GM12878 (cell line): ENCODE data around the gene PPP1R2. TPM values are rescaled to one million over a fixed set of nuclear protein-coding genes. Genes with fewer than 3 reads are reported as not detected.

Experiments used
- ATAC-seq: fragments of 200-7000 bp; cut with Tn5 transposase; 3 replicates; pipeline ENCODE4 v1.9.1; 2020; ENCODE audit warnings: mild to moderate bottlenecking, moderate library complexity
- BruUV-seq: library from RNA; stranded (reverse); fragments of 400-500 nt; replicated peaks from 2 replicates; lab custom pipeline; 2021; lab: Mats Ljungman, UMichigan
- CTCF ChIA-PET: fragments of 300-600 bp; sonication (Branson Sonifier 250); formaldehyde crosslinking; extraction: SDS; loops from one replicate; lab custom pipeline; 2021; ENCODE audit warnings: inconsistent platforms; lab: Yijun Ruan, JAX
- POLR2A ChIA-PET: fragments of 350-600 bp; formaldehyde crosslinking; extraction: SDS; loops from one replicate; lab custom pipeline; 2021; ENCODE audit warnings: inconsistent platforms; lab: Charles Lee
- RAD21 ChIA-PET: fragments of 300-600 bp; sonication (Branson Sonifier 250); formaldehyde crosslinking; loops from one replicate; lab custom pipeline; 2023; ENCODE audit warnings: antibody characterized with exemption; ENCODE audit not compliant: unreplicated experiment; lab: Charles Lee
- SMC1A ChIA-PET: fragments of 300-600 bp; sonication (Branson Sonifier 250); formaldehyde crosslinking; loops from one replicate; lab custom pipeline; 2023; ENCODE audit not compliant: unreplicated experiment, uncharacterized antibody; lab: Charles Lee
- DNase-seq: peaks from one replicate; pipeline ENCODE4 v3.0.0-alpha.2; 2011; ENCODE audit warnings: low read depth, low spot score
- FAIRE-seq: peaks from 3 replicates; lab custom pipeline; 2011; peaks lifted over from hg19 to GRCh38; lab: Jason Lieb, UNC
- H2AFZ ChIP-seq: 2 replicates; pipeline ENCODE4 v1.6.0; 2011; ENCODE audit warnings: low read depth, low read length, control low read depth; ENCODE audit not compliant: control insufficient read depth
- H3K27ac ChIP-seq: 2 replicates; pipeline ENCODE4 v1.5.1; 2011; ENCODE audit warnings: control low read depth; ENCODE audit not compliant: control insufficient read depth, insufficient read depth
- H3K27me3 ChIP-seq, 2 experiments: replicated peaks in 1 of 2; 2 replicates each; pipeline versions ENCODE4 v1.6.0 to v1.6.1; 2011; ENCODE audit warnings: low read length in 1 of 2; ENCODE audit not compliant: control insufficient read depth in 2 of 2, insufficient read depth in 2 of 2
- H3K36me3 ChIP-seq, 2 experiments: 2 replicates each; pipeline ENCODE4 v1.5.1; 2011; ENCODE audit warnings: low read length in 1 of 2; ENCODE audit not compliant: control insufficient read depth in 2 of 2, insufficient read depth in 2 of 2
- H3K4me1 ChIP-seq: 2 replicates; pipeline ENCODE4 v1.6.1; 2011; ENCODE audit warnings: mild to moderate bottlenecking, low read length, moderate library complexity, mixed read lengths; ENCODE audit not compliant: control insufficient read depth, insufficient read depth
- H3K4me2 ChIP-seq: 2 replicates; pipeline ENCODE4 v1.6.0; 2011; ENCODE audit warnings: control low read depth; ENCODE audit not compliant: control insufficient read depth, insufficient read depth
- H3K4me3 ChIP-seq: fragments of 200-600 bp; sonication (generic); 2 replicates; pipeline ENCODE4 v1.5.1; 2016
- H3K79me2 ChIP-seq: 2 replicates; pipeline ENCODE4 v1.6.0; 2011; ENCODE audit warnings: low read length; ENCODE audit not compliant: control insufficient read depth, insufficient read depth
- H3K9ac ChIP-seq: 2 replicates; pipeline ENCODE4 v1.8.0; 2011; ENCODE audit warnings: low read length, control low read depth, mixed read lengths; ENCODE audit not compliant: control insufficient read depth, insufficient read depth
- H3K9me3 ChIP-seq: replicated peaks from 3 replicates; pipeline ENCODE4 v1.5.1; 2011; ENCODE audit warnings: mild to moderate bottlenecking, low read length; ENCODE audit not compliant: control insufficient read depth, insufficient read depth
- H4K20me1 ChIP-seq: 2 replicates; pipeline ENCODE4 v1.6.0; 2011; ENCODE audit not compliant: control insufficient read depth, insufficient read depth
- JUND ChIP-seq: IDR thresholded peaks from 2 replicates; pipeline ENCODE4 v1.6.1; 2012; ENCODE audit warnings: low read depth, mild to moderate bottlenecking, low read length, improper control_type of control experiment, moderate library complexity
- MXI1 ChIP-seq: fragments of 150-350 bp; IDR thresholded peaks from 2 replicates; pipeline ENCODE4 v1.6.1; 2011; ENCODE audit warnings: low read depth, mild to moderate bottlenecking, inconsistent platforms, low read length, improper control_type of control experiment
- RCOR1 ChIP-seq: conservative IDR thresholded peaks from 2 replicates; pipeline ENCODE4 v1.6.1; 2012; ENCODE audit warnings: low read depth, low read length, improper control_type of control experiment
- REST ChIP-seq: IDR thresholded peaks from 2 replicates; pipeline ENCODE4 v1.6.1; 2012; ENCODE audit warnings: mild to moderate bottlenecking, low read depth, low read length
- WGBS: methylation state at CpG from one replicate; pipeline ENCODE4 v1.1.6; 2016; ENCODE audit warnings: low lambda C conversion rate; ENCODE audit not compliant: insufficient replicate concordance, insufficient coverage; ENCODE audit errors: missing lambda C conversion rate; 5-methylcytosine and 5-hydroxymethylcytosine counted together
- in situ Hi-C: fragments of 300-500 bp; cut with MboI; formaldehyde crosslinking; loops from 9 replicates; pipeline ENCODE4 v1.14.3; 2018; ENCODE audit warnings: mixed read lengths
- intact Hi-C: fragments of 100-400 bp; cut with micrococcal nuclease; formaldehyde crosslinking; loops from one replicate; pipeline ENCODE4 v1.14.2; 2022; ENCODE audit not compliant: unreplicated experiment
- polyA plus RNA-seq, 11 experiments: library from polyadenylated mRNA; depleted of rRNA in 4 of 11; unstranded in 6 of 11; stranded (reverse) in 5 of 11; fragments of >200 nt; fragmentation: Nextera tagmentation in 4 of 11; fragmentation: Illumina TruSeq in 1 of 11; extraction: Ambion mirVana in 4 of 11; extraction: Trizol in 1 of 11; gene quantifications; 1 replicate in 1 of 11; 2 replicates in 10 of 11; pipeline versions ENCODE4 v1.2.1 to v1.2.3, GENCODE V29; 2011 to 2016; ENCODE audit warnings: inconsistent platforms in 2 of 11, missing spikeins in 2 of 11, low read depth in 1 of 11
- total RNA-seq, 4 experiments: library from RNA; depleted of rRNA in 3 of 4; stranded (reverse); fragments of >200 nt in 3 of 4; fragmentation: Illumina TruSeq in 1 of 4; extraction: Trizol in 1 of 4; gene quantifications; 2 replicates each; pipeline versions ENCODE4 v1.2.1 to v1.2.3, GENCODE V29; 2013 to 2021

Gene PPP1R2
- total and polyA plus RNA-seq, 10 of the 15 experiments (the other 5 are each of a cell fraction or from before 2014, with no cell fraction given): 10.5 to 116 (median 46.9) TPM

GRCh38 chr3:195558602-195559001, 15.5 kb upstream of the PPP1R2 start (continued):
- TF ChIP-seq JUND (no peak), REST (no peak)

DNA sequence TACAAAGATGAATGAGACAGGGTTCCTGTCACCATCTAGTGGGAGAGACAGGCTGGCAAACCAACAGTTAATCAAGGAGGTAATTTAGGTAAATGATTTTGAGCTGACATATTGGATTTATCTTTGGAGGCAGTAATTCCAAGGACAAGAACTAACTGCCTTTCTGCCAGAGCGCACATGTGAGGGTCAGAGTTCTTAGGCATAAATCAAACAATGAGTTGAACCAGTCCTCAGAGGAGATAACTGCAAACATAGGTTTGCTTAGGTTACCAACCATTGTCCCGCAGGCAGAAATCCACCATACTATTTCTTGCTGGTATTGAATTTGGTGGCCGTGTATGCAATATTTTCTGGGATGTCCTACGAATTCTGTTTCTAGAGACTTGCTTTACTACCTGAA, 14.2 kb upstream of the PPP1R2 start:
- no peak for DNase-seq
- H3K9me3 ChIP-seq: no peaks in the 10 kb centered on the region
- RAD21 ChIA-PET: interaction anchor here (1.0 kb wide), 1 partner anchor 286 kb away, joined by 3 read pairs; the partner anchor contains the start of gene XXYLT1
- 61% methylated on average over 4 of the region's 4 CpGs for WGBS
- no peak overlapping the region for H3K4me3 ChIP-seq
- H4K20me1 ChIP-seq: no peaks in the 10 kb centered on the region
- TF ChIP-seq MXI1 (no peak), RCOR1 (no peak)
- TF ChIP-seq, all 136 proteins: peak for 0
- no peak overlapping the region for H3K4me2 ChIP-seq
- no peak overlapping the region for H2AFZ ChIP-seq
- POLR2A ChIA-PET: no interaction called here
- no peaks in the 10 kb centered on the region for H3K27me3 ChIP-seq
- intact Hi-C loops: no loop called here
- no peaks in the 10 kb centered on the region for H3K79me2 ChIP-seq
- in situ Hi-C loops: no loop called here
- SMC1A ChIA-PET: interaction anchor here (0.6 to 1.2 kb wide), 3 partner anchors 13 to 286 kb away, joined by 3 to 4 read pairs (median 3); partner anchors contain the start of gene XXYLT1
- no peak overlapping the region for H3K9ac ChIP-seq
- BruUV-seq: no TSS peak
- no peaks in the 10 kb centered on the region for H3K36me3 ChIP-seq
- FAIRE-seq (no peak), ATAC-seq (no peak)
- H3K4me1 ChIP-seq: no peaks in the 10 kb centered on the region
- H3K27ac ChIP-seq: no peak overlapping the region
- CTCF ChIA-PET: interaction anchor here (1.1 to 1.6 kb wide), 2 partner anchors 9 to 12 kb away, joined by 3 to 5 read pairs; no protein-coding TSS in a partner anchor
